ENCODE data around the gene SLC4A4. TPM values are rescaled to one million over a fixed set of nuclear protein-coding genes. Genes with fewer than 3 reads are reported as not detected.

Gene SLC4A4
- total and polyA plus RNA-seq, 5 donors from 2014 or later = not detected

GRCh38 chr4:71300964-71301363 is 37.9 kb upstream of the SLC4A4 start:
- ATAC-seq (ENCODE audit: low read depth in 2 of 2) (no peak), DNase-seq (no peak)
- no peak overlapping the region for H3K27ac ChIP-seq (ENCODE audit: insufficient read depth, low read length, poor library complexity, severe bottlenecking)
- Mint-ChIP-seq H3K36me3 (no peaks in the 10 kb centered on the region), H3K4me3 (no peak overlapping the region), H3K4me1 (peaks cover 0 to 2% (median 0%) of the 10 kb centered on the region in 4 donors), H3K9me3 (peaks cover 0 to 2% (median 0%) of the 10 kb centered on the region in 7 donors), H3K27ac (no peak overlapping the region), H3K27me3 (peaks cover 4% of the 10 kb centered on the region)
- no peaks in the 10 kb centered on the region for H3K36me3 ChIP-seq (ENCODE audit: control insufficient read depth, insufficient read depth, low read length)
- H3K4me3 ChIP-seq (ENCODE audit: low read depth, low read length) = no peak overlapping the region
- H3K9me3 ChIP-seq (ENCODE audit: control insufficient read depth in 2 of 2, low read length in 2 of 2) = no peaks in the 10 kb centered on the region
- no peaks in the 10 kb centered on the region for H3K27me3 ChIP-seq (ENCODE audit: control insufficient read depth, insufficient read depth, low read length)
- no peaks in the 10 kb centered on the region for H3K4me1 ChIP-seq (ENCODE audit: control insufficient read depth, insufficient read depth, low read length, poor library complexity, severe bottlenecking)

GRCh38 chr4:71303287-71303686 is 35.5 kb upstream of the SLC4A4 start:
- ATAC-seq (ENCODE audit: low read depth in 2 of 2) (no peak), DNase-seq (no peak)
- Histone ChIP-seq H3K36me3 (ENCODE audit: control insufficient read depth, insufficient read depth, low read length) (no peaks in the 10 kb centered on the region), H3K4me3 (ENCODE audit: low read depth, low read length) (no peak overlapping the region), H3K4me1 (ENCODE audit: control insufficient read depth, insufficient read depth, low read length, poor library complexity, severe bottlenecking) (no peaks in the 10 kb centered on the region), H3K27me3 (ENCODE audit: control insufficient read depth, insufficient read depth, low read length) (no peaks in the 10 kb centered on the region), H3K9me3 (ENCODE audit: control insufficient read depth in 2 of 2, low read length in 2 of 2) (no peaks in the 10 kb centered on the region), H3K27ac (ENCODE audit: insufficient read depth, low read length, poor library complexity, severe bottlenecking) (no peak overlapping the region)
- H3K9me3 Mint-ChIP-seq = peaks cover 0 to 2% (median 0%) of the 10 kb centered on the region in 7 donors
- H3K36me3 Mint-ChIP-seq = no peaks in the 10 kb centered on the region
- H3K4me3 Mint-ChIP-seq = no peak overlapping the region
- H3K4me1 Mint-ChIP-seq = peaks cover 0 to 4% (median under 1%) of the 10 kb centered on the region in 4 donors
- H3K27ac Mint-ChIP-seq = no peak overlapping the region
- H3K27me3 Mint-ChIP-seq = peaks cover 4% of the 10 kb centered on the region

- ATAC-seq (ENCODE audit: low read depth in 2 of 2) = no peak
Measured at GRCh38 chr4:71303850-71304249, 35.0 kb upstream of the SLC4A4 start.

GRCh38 chr4:71304289-71304850 is 34.5 kb upstream of the SLC4A4 start:
- no peak overlapping the region for H3K27ac ChIP-seq (ENCODE audit: insufficient read depth, low read length, poor library complexity, severe bottlenecking)
- H3K27me3 ChIP-seq (ENCODE audit: control insufficient read depth, insufficient read depth, low read length) = no peaks in the 10 kb centered on the region
- Mint-ChIP-seq H3K27me3 (peaks cover 2% of the 10 kb centered on the region), H3K36me3 (no peaks in the 10 kb centered on the region), H3K9me3 (peaks cover 0 to 2% (median 0%) of the 10 kb centered on the region in 7 donors), H3K4me3 (no peak overlapping the region), H3K27ac (peak overlapping the region in 1 of 3 donors; percentile 34), H3K4me1 (peaks cover 0 to 4% (median 0%) of the 10 kb centered on the region in 4 donors)
- no peak overlapping the region for H3K4me3 ChIP-seq (ENCODE audit: low read depth, low read length)
- H3K36me3 ChIP-seq (ENCODE audit: control insufficient read depth, insufficient read depth, low read length) = no peaks in the 10 kb centered on the region
- no peaks in the 10 kb centered on the region for H3K9me3 ChIP-seq (ENCODE audit: control insufficient read depth in 2 of 2, low read length in 2 of 2)
- DNase-seq (no peak), ATAC-seq (ENCODE audit: low read depth in 2 of 2) (no peak)
- no peaks in the 10 kb centered on the region for H3K4me1 ChIP-seq (ENCODE audit: control insufficient read depth, insufficient read depth, low read length, poor library complexity, severe bottlenecking)

More at GRCh38 chr4:71303850-71304249, 35.0 kb upstream of the SLC4A4 start:
- Mint-ChIP-seq H3K9me3 (peaks cover 0 to 2% (median 0%) of the 10 kb centered on the region in 7 donors), H3K36me3 (no peaks in the 10 kb centered on the region), H3K4me1 (peaks cover 0 to 4% (median 0%) of the 10 kb centered on the region in 4 donors), H3K27ac (no peak overlapping the region), H3K27me3 (peaks cover 4% of the 10 kb centered on the region), H3K4me3 (no peak overlapping the region)
- Histone ChIP-seq H3K4me1 (ENCODE audit: control insufficient read depth, insufficient read depth, low read length, poor library complexity, severe bottlenecking) (no peaks in the 10 kb centered on the region), H3K4me3 (ENCODE audit: low read depth, low read length) (no peak overlapping the region), H3K36me3 (ENCODE audit: control insufficient read depth, insufficient read depth, low read length) (no peaks in the 10 kb centered on the region), H3K27ac (ENCODE audit: insufficient read depth, low read length, poor library complexity, severe bottlenecking) (no peak overlapping the region), H3K9me3 (ENCODE audit: control insufficient read depth in 2 of 2, low read length in 2 of 2) (no peaks in the 10 kb centered on the region), H3K27me3 (ENCODE audit: control insufficient read depth, insufficient read depth, low read length) (no peaks in the 10 kb centered on the region)
- DNase-seq = no peak

- no peaks in the 10 kb centered on the region for H3K27me3 Mint-ChIP-seq
- H3K4me3 Mint-ChIP-seq = no peak overlapping the region
- DNase-seq = no peak
Measured at GRCh38 chr4:71307729-71308128, 31.1 kb upstream of the SLC4A4 start.

GRCh38 chr4:71322425-71322824 is 16.4 kb upstream of the SLC4A4 start:
- Mint-ChIP-seq H3K27me3 (peaks cover 4% of the 10 kb centered on the region), H3K4me1 (no peaks in the 10 kb centered on the region), H3K9me3 (no peaks in the 10 kb centered on the region), H3K36me3 (no peaks in the 10 kb centered on the region), H3K27ac (no peak overlapping the region), H3K4me3 (no peak overlapping the region)
- no peak overlapping the region for H3K4me3 ChIP-seq (ENCODE audit: low read depth, low read length)
- H3K4me1 ChIP-seq (ENCODE audit: control insufficient read depth, insufficient read depth, low read length, poor library complexity, severe bottlenecking) = no peaks in the 10 kb centered on the region
- ATAC-seq (ENCODE audit: low read depth in 2 of 2) (no peak), DNase-seq (no peak)
- H3K27me3 ChIP-seq (ENCODE audit: control insufficient read depth, insufficient read depth, low read length) = peaks cover 5% of the 10 kb centered on the region
- no peak overlapping the region for H3K27ac ChIP-seq (ENCODE audit: insufficient read depth, low read length, poor library complexity, severe bottlenecking)
- no peaks in the 10 kb centered on the region for H3K36me3 ChIP-seq (ENCODE audit: control insufficient read depth, insufficient read depth, low read length)
- H3K9me3 ChIP-seq (ENCODE audit: control insufficient read depth in 2 of 2, low read length in 2 of 2) = no peaks in the 10 kb centered on the region

More at GRCh38 chr4:71307729-71308128, 31.1 kb upstream of the SLC4A4 start:
- Histone ChIP-seq H3K27me3 (ENCODE audit: control insufficient read depth, insufficient read depth, low read length) (no peaks in the 10 kb centered on the region), H3K4me3 (ENCODE audit: low read depth, low read length) (no peak overlapping the region), H3K27ac (ENCODE audit: insufficient read depth, low read length, poor library complexity, severe bottlenecking) (no peak overlapping the region), H3K9me3 (ENCODE audit: control insufficient read depth in 2 of 2, low read length in 2 of 2) (no peaks in the 10 kb centered on the region), H3K4me1 (ENCODE audit: control insufficient read depth, insufficient read depth, low read length, poor library complexity, severe bottlenecking) (no peaks in the 10 kb centered on the region), H3K36me3 (ENCODE audit: control insufficient read depth, insufficient read depth, low read length) (no peaks in the 10 kb centered on the region)
- Mint-ChIP-seq H3K9me3 (peaks cover 0 to 5% (median 1%) of the 10 kb centered on the region in 7 donors), H3K36me3 (no peaks in the 10 kb centered on the region), H3K4me1 (peaks cover 0 to 4% (median 0%) of the 10 kb centered on the region in 4 donors), H3K27ac (no peak overlapping the region)
- no peak for ATAC-seq (ENCODE audit: low read depth in 2 of 2)

- peaks cover 0 to 6% (median 3%) of the 10 kb centered on the region in 7 donors for H3K9me3 Mint-ChIP-seq
- no peaks in the 10 kb centered on the region for H3K9me3 ChIP-seq (ENCODE audit: control insufficient read depth in 2 of 2, low read length in 2 of 2)
- H3K36me3 ChIP-seq (ENCODE audit: control insufficient read depth, insufficient read depth, low read length) = no peaks in the 10 kb centered on the region
- ATAC-seq (ENCODE audit: low read depth in 2 of 2) (no peak), DNase-seq (no peak)
- peaks cover 3% of the 10 kb centered on the region for H3K27me3 Mint-ChIP-seq
- no peak overlapping the region for H3K4me3 ChIP-seq (ENCODE audit: low read depth, low read length)
- no peak overlapping the region for H3K27ac ChIP-seq (ENCODE audit: insufficient read depth, low read length, poor library complexity, severe bottlenecking)
- no peaks in the 10 kb centered on the region for H3K27me3 ChIP-seq (ENCODE audit: control insufficient read depth, insufficient read depth, low read length)
- H3K4me1 Mint-ChIP-seq = peaks cover 0 to 5% (median 0%) of the 10 kb centered on the region in 4 donors
- H3K36me3 Mint-ChIP-seq = no peaks in the 10 kb centered on the region
- no peak overlapping the region for H3K4me3 Mint-ChIP-seq
- H3K27ac Mint-ChIP-seq = no peak overlapping the region
- H3K4me1 ChIP-seq (ENCODE audit: control insufficient read depth, insufficient read depth, low read length, poor library complexity, severe bottlenecking) = no peaks in the 10 kb centered on the region
Measured at GRCh38 chr4:71333368-71333767, 5.5 kb upstream of the SLC4A4 start.

- Histone ChIP-seq H3K27ac (ENCODE audit: insufficient read depth, low read length, poor library complexity, severe bottlenecking) (no peak overlapping the region), H3K4me1 (ENCODE audit: control insufficient read depth, insufficient read depth, low read length, poor library complexity, severe bottlenecking) (no peaks in the 10 kb centered on the region), H3K9me3 (ENCODE audit: control insufficient read depth in 2 of 2, low read length in 2 of 2) (no peaks in the 10 kb centered on the region), H3K27me3 (ENCODE audit: control insufficient read depth, insufficient read depth, low read length) (no peaks in the 10 kb centered on the region), H3K36me3 (ENCODE audit: control insufficient read depth, insufficient read depth, low read length) (no peaks in the 10 kb centered on the region), H3K4me3 (ENCODE audit: low read depth, low read length) (no peak overlapping the region)
- Mint-ChIP-seq H3K27me3 (peaks cover 4% of the 10 kb centered on the region), H3K36me3 (no peaks in the 10 kb centered on the region), H3K9me3 (peaks cover 0 to 4% (median 3%) of the 10 kb centered on the region in 7 donors), H3K4me1 (peaks cover 0 to 5% (median under 1%) of the 10 kb centered on the region in 4 donors), H3K27ac (no peak overlapping the region), H3K4me3 (no peak overlapping the region)
- ATAC-seq (ENCODE audit: low read depth in 2 of 2) = no peak
- DNase-seq = no peak
Measured at GRCh38 chr4:71333960-71334359, 4.9 kb upstream of the SLC4A4 start.
